ACC112 (cell line): ENCODE results near the gene SUGP1.
A peak's percentile ranks its signal among the peaks of the same experiment; 100 is the strongest.
"Not testable (repeated sequence)": the region's sequence is repeated elsewhere in the genome, so short reads cannot be mapped to it uniquely, and the experiment has no call there.

Source experiments
- H2AFZ ChIP-seq: fragments of 200-600 bp; sonication (generic); one replicate; pipeline ENCODE4 v1.6.0; 2017; ENCODE audit warnings: antibody characterized with exemption, low read length; ENCODE audit not compliant: unreplicated experiment
- H3K27ac ChIP-seq: fragments of 200-600 bp; sonication (generic); 2 replicates; pipeline ENCODE4 v1.5.1; 2014; ENCODE audit warnings: low read depth, mild to moderate bottlenecking, antibody characterized with exemption, low read length, moderate library complexity
- H3K27me3 ChIP-seq: fragments of 200-600 bp; sonication (generic); 2 replicates; pipeline ENCODE4 v1.6.1; 2014; ENCODE audit warnings: mild to moderate bottlenecking, antibody characterized with exemption, low read length, moderate library complexity, mixed read lengths; ENCODE audit not compliant: insufficient read depth
- H3K36me3 ChIP-seq: fragments of 200-600 bp; sonication (generic); 2 replicates; pipeline ENCODE4 v1.6.1; 2016; ENCODE audit warnings: mild to moderate bottlenecking, antibody characterized with exemption, low read length, moderate library complexity, mixed read lengths; ENCODE audit not compliant: insufficient read depth
- H3K4me1 ChIP-seq: fragments of 200-600 bp; sonication (generic); one replicate; pipeline ENCODE4 v1.6.1; 2016; ENCODE audit warnings: low read length, mixed read lengths; ENCODE audit not compliant: insufficient read depth, unreplicated experiment, control insufficient read depth
- H3K4me3 ChIP-seq: fragments of 200-600 bp; sonication (generic); 2 replicates; pipeline ENCODE4 v1.5.1; 2014; ENCODE audit warnings: mild to moderate bottlenecking, low read depth, low read length
- H3K79me2 ChIP-seq: fragments of 200-600 bp; sonication (generic); one replicate; pipeline ENCODE4 v1.6.0; 2016; ENCODE audit warnings: low read length; ENCODE audit not compliant: control insufficient read depth, unreplicated experiment, insufficient read depth

SUGP1 gene

DNA sequence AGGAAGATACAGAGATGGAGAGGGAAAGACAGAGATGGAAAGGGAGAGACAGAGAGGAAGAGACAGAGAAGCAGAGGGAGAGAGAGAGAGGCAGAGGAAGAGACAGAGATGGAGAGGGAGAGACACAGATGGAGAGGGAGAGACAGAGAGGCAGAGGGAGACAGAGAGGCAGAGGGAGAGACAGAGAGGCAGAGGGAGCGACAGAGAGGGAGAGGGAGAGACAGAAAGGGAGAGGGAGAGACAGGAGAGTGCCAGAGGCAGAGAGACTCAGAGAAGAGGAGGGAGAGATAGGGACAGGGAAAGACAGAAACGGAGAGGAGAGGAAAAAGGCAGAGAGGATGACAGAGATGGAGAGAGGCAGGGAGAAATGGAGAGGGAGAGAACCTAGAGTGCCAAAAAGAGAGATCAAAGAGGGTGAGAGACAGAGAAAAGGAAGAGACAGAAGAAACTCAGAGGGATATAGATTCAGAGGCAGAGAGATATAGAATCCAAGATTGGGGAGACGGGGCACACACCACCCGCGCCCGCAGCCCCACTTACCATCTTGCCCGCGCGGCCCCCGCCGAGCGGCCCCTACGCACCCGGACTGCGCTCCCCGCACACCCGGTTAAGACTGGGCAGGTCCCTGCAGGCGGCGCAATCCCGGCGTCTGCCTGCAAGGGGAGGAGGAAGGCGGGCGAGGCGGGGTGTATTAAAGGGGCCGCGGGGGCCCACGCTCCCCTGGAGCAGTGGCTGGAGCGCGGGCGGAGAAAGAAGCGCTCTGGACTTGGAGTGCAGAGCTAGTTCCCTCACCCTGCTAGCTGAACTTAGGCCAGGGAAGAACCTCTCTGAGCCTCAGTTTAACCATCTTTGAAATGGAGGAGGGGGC lies 57.9 kb downstream of the SUGP1 start:
- Histone ChIP-seq H3K27me3 (peaks cover 29% of the 10 kb centered on the region), H3K36me3 (no peaks in the 10 kb centered on the region), H3K4me1 (peaks cover 3% of the 10 kb centered on the region), H3K4me3 (no peak overlapping the region), H3K79me2 (no peaks in the 10 kb centered on the region), H2AFZ (peak overlapping the region; percentile 5), H3K27ac (no peak overlapping the region)

DNA sequence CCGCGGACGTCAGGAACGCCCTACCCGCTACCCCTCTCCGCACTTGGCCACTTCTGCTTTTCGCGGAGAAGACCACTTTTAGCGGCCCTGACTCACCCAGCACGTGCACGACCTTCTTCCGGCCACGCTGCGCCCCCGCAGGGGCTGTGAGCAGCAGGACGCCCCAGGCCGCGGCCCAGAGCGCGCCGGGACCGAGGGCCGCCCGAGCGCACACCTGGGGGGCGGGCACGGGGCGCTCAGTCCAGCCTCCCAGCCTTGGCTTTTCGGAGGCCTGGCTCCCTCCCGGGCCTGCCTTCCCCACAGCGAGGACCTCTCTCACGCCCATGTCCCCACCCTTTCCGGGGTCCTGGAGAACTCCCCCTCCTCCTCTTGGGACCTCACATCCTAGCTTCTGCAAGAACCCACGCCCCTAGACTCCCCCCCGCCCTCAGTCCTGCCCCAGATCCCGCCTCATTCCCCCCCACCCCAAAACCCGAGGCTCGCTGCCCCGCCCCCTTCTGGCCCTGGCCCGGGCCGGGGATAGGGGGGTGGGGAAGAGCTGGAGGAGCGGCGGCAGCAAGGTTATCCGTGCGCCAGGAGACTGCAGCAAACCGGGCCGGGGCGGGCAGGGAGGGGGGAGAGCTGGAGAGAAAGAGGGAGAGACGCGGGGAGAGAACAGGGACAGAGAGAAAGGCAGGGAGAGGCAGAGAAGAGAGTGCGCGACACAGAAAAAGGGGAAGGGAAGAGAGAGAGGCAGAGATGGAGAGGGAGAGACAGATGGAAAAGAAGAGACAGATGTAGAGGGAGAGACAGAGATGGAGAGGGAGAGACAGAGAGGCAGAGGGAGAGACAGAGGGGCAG lies 58.7 kb downstream of the SUGP1 start:
- H3K27me3 ChIP-seq = peaks cover 36% of the 10 kb centered on the region
- no peak overlapping the region for H3K27ac ChIP-seq
- H2AFZ ChIP-seq = no peak overlapping the region
- no peaks in the 10 kb centered on the region for H3K36me3 ChIP-seq
- H3K79me2 ChIP-seq = no peaks in the 10 kb centered on the region
- peak overlapping the region; percentile 57; the same call in 1 of the 2 replicates for H3K4me3 ChIP-seq
- peaks cover 3% of the 10 kb centered on the region for H3K4me1 ChIP-seq

DNA sequence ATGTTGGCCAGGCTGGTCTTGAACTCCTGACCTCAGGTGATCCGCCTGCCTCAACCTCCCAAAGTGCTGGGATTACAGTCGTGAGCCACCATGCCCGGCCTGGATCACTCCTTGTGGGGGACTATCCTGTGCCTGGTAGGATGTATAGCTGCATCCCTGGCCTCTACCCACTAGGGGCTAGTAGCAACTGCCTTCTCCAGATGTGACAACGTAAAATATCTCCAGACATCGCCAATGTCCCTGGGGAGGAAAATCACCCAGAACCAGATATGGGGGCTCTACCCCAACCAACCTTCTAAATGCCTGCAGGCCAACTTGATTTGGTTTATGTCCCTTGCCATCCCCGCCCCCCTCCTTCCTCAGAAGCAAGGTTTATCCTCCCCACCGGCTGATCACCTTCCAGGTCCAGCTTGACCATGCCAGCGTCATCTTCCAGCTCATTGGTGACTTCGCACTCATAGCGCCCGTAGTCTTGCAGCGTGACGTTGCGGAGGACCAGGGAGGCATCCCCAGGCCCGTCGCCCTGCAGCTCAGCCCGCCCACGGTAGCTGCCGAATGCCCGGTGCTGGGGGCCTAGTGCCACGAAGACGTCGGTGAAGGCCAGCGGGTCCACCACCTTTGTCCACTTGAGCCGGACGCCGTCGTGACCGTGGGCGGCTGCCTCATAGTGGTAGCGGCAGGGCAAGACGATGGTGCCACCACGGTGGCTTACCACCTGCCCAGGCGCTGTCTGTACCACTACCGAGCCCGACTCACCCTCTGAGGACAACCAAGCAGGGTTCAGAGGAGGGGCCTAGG lies 59.7 kb downstream of the SUGP1 start:
- no peak overlapping the region for H2AFZ ChIP-seq
- no peaks in the 10 kb centered on the region for H3K79me2 ChIP-seq
- H3K36me3 ChIP-seq = no peaks in the 10 kb centered on the region
- H3K27me3 ChIP-seq = peaks cover 46% of the 10 kb centered on the region
- no peak overlapping the region for H3K27ac ChIP-seq
- H3K4me1 ChIP-seq = peaks cover 3% of the 10 kb centered on the region
- 0 out of 2 replicates have a peak overlapping the region, but pooled peaks have one; percentile 57 for H3K4me3 ChIP-seq

DNA sequence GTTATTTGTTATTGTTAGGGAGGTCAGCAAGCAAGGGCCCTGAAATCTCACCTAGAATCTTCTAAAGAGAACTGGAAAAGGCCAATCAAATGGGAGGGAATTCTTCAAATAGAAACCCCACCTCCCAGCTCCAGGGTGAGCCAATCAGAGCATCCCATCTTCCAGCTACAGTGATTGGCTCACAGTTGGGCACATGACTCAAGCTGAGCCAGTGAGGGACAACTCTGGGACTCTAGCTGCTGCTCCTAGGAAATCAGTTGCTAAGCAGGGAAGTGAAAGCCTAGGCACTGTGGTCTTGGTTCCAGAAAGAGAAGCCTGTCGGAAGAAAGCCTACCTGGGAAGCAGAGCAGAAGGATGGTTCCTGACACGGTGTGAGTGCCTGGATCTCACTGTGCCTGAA lies 60.6 kb downstream of the SUGP1 start:
- H2AFZ ChIP-seq = no peak overlapping the region
- H3K27me3 ChIP-seq = peaks cover 51% of the 10 kb centered on the region
- peaks cover 3% of the 10 kb centered on the region for H3K4me1 ChIP-seq
- H3K27ac ChIP-seq = no peak overlapping the region
- H3K36me3 ChIP-seq = no peaks in the 10 kb centered on the region
- no peaks in the 10 kb centered on the region for H3K79me2 ChIP-seq
- H3K4me3 ChIP-seq = no peak overlapping the region

- no peak overlapping the region for H3K27ac ChIP-seq
- H3K4me1 ChIP-seq = peaks cover 3% of the 10 kb centered on the region
- H3K36me3 ChIP-seq = no peaks in the 10 kb centered on the region
- no peaks in the 10 kb centered on the region for H3K79me2 ChIP-seq
- no peak overlapping the region for H3K4me3 ChIP-seq
- H3K27me3 ChIP-seq = peaks cover 51% of the 10 kb centered on the region
- no peak overlapping the region for H2AFZ ChIP-seq
Measured at GRCh38 chr19:19258589-19259338, 61.5 kb downstream of the SUGP1 start.

DNA sequence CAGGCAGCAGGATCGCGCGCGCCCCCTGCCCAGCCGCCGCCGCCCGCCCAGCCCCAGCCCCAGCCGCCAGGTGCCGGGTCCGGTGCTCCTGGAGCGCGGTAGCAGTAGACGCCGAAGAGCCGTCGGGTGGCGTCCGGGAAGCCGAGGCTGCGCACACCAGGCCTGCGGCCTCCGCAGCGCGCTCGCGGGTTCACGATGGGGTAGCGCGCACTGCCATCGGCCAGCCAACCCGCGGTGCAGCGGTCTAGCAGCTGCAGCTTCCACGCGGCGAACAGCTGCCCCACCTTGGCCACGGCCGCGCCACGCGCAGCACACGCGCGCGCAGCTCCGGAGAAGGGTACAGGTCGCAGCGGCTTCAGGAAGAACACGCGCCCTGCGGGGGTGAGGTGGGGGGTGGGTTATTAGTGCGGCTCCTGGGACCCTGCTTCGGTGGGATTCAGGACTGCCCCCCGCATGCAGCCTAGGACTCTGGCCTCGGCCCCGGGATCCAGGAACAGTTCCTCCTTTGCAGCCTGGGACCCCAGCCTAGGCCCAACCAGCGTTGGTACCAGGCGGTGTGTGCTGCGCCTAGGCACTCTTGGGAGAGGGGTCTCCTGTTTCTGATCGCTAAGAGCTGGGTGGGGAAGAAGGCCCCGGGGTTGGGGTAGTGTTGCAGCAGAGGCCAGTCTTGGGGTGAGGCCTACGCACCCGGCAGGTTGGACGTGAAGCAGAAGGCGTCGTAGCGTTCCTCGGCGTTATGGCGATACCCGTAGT lies 62.3 kb downstream of the SUGP1 start:
- Histone ChIP-seq H3K79me2 (no peaks in the 10 kb centered on the region), H3K27me3 (peaks cover 49% of the 10 kb centered on the region), H3K36me3 (no peaks in the 10 kb centered on the region), H2AFZ (no peak overlapping the region), H3K4me1 (peaks cover 3% of the 10 kb centered on the region), H3K27ac (no peak overlapping the region), H3K4me3 (no peak overlapping the region)

DNA sequence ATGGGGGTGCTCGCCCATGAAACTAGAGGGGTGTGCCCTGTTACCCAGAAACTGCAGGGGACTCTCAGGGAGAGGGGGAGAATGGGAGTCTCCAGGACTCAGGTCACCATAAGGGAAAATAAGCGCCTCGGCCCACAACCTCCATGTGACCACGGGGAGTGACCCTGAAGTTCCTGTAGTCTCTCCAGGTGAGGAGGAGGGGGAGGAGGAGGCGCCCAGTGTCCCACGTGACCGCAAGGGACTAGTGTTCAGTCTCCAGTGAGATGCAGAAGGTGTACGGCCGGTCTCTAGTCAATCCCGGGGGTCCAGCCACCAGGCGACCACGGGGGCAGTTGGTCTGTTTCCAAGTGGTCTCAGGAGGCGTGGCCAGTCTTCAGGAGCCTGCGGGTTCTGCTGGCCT lies 63.2 kb downstream of the SUGP1 start:
- Histone ChIP-seq H3K27ac (no peak overlapping the region), H3K4me1 (peaks cover 2% of the 10 kb centered on the region), H3K79me2 (no peaks in the 10 kb centered on the region), H3K4me3 (no peak overlapping the region), H3K27me3 (peaks cover 43% of the 10 kb centered on the region), H3K36me3 (no peaks in the 10 kb centered on the region), H2AFZ (no peak overlapping the region)

DNA sequence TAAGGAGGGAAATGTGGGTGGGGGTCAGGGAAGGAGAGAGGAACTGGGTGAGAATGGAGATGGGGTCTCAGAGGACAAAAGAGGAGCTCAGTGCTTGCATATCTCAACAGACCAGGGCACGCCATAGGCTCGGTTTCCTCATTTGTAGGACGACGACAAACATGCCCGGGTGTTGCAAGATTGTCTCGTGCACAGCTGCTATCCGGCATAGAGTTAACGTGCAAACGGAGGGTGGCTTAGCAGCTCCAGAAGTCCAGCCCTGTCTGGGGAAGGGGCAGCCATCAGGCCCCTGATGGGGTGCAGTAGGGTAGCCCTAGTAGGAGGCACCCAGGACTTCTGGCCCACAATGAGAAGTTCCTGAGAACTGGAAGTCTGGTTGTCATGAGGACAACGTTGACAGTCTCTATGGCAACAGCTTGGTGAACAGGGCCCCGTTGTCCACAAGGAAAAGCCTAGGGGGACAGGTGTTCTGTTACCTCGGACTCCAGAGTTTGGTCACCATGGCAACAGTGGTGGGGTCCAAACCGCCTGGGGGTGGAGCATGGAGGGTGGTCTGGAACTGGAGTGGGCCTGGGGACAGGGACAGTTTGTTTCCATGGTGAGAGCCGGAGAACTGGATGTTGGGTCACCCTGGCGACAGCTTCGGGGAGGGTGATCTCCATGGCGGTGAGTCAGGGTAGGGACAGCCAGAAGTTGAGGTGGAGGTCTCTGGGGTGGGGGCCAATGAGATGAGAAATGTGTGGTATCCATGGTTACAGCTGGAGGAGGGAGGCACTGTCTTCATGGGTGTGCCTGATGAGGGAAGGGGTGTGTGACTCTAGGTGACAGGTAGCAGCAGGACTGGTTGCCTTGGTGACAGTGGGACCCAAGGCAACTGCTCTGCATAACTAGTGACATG lies 64.0 kb downstream of the SUGP1 start:
- no peaks in the 10 kb centered on the region for H3K4me1 ChIP-seq
- H3K27ac ChIP-seq = no peak overlapping the region
- H3K4me3 ChIP-seq = no peak overlapping the region
- no peaks in the 10 kb centered on the region for H3K79me2 ChIP-seq
- H2AFZ ChIP-seq = no peak overlapping the region
- H3K36me3 ChIP-seq = no peaks in the 10 kb centered on the region
- H3K27me3 ChIP-seq = peaks cover 41% of the 10 kb centered on the region

DNA sequence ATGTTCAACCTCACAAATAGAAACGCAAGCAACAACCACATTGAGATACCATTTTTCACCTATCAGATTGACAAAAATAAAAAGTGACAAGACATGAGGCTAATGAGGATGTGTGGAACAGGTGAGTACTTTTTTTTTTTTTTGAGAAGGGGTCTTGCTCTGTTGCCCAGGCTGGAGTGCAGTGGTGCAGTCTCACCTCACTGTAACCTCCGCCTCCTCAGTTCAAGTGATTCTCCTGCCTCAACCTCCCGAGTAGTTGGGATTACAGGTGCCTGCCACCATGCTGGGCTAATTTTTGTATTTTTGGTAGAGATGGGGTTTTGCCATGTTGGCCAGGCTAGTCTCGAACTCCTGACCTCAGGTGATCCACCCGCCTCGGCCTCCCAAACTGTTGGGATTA lies 66.9 kb downstream of the SUGP1 start:
- not testable (repeated sequence) for H3K79me2 ChIP-seq, H3K4me1 ChIP-seq, H3K36me3 ChIP-seq, H2AFZ ChIP-seq, H3K27ac ChIP-seq, H3K4me3 ChIP-seq
- peaks cover 44% of the 10 kb centered on the region for H3K27me3 ChIP-seq
